ENCODE data around the gene KRT75.

KRT75 gene

DNA sequence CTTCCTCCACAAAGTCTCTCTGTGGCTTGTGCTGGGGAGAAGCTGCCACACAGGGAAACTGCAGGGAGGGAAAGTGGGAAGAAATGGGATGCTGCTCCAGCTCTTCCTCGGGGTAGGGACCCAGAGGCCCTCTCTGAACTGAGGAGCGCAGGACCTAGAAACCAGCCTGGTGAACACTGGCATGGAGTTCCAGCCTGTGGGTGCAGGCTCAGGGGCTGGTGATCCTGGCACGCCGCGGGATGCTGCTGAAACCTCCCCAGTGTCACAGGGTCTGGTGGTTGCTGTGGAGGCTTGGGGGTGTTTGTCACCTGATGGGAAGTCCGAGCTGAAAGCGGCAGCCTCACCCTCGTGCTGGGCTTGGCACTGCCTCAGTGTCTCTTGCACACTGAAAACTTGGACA, 5.2 kb upstream of the KRT75 start:
- no peak for DNase-seq

DNA sequence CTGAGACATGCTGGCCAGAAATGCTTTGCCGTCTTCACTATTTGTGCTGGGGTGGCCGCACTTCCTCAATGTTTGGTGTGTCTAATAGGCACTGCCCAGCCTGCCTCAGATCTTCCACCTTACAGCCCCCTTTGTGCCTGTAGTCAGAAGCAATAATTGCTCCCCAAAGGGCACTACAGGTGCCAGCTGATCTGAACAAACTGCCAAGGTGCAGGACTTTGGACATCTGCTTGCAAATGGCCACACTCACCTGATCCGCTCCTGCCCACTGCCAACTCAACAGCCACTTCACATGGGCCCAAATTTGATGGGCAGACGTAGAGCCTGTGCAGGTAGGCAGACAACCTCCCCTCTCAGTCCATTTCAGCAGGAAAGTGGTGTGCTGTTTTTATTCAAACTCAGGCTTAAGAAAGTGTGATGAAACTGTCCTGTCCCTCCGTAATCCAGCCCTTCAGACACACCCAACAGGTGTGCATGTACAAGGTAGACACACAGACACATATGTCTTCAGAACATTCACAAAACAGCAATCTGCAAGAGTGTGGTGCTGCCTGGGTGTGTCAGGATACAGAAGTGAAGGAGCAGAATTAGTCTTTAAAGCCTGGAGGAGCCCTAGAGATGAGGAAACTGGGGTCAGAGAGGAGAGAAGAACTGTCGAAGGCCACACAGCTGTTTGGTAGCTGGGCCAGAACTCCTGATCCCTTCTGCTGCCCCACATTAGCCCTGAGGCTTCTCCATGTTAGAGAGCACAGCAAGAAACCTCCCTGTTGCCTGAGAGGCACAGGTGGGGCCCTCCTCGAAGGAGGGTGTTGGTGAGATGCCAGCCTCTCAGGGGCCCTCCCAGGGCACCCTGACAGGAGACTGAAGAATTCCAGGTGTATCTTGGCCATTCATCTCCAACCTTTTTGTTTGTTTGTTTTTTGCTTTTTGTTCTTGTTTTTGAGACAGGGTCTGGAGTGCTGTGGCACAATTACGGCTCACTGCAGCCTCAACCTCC, 4.4 kb upstream of the KRT75 start:
- no peak for DNase-seq

DNA sequence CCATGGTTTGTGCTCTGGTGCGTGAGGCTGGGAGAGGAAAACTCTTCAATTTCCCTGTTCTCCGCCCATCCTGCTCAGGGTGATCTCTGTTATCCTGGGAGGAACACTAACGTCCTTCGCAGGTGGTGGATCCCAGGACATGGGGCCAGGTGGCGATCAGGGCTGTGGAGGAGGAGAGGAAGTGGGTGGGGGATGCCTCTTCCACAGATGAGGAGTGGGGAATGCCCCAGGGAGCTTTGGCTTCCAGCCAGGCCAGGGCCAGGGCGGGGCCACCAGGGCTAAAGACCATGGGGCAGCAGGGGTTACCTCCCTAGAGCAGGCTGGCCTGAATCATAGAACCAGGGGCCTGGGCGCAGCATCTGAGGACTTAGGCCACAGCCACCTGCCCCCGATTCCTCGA, 3.3 kb upstream of the KRT75 start:
- DNase-seq: peak; percentile 39

DNA sequence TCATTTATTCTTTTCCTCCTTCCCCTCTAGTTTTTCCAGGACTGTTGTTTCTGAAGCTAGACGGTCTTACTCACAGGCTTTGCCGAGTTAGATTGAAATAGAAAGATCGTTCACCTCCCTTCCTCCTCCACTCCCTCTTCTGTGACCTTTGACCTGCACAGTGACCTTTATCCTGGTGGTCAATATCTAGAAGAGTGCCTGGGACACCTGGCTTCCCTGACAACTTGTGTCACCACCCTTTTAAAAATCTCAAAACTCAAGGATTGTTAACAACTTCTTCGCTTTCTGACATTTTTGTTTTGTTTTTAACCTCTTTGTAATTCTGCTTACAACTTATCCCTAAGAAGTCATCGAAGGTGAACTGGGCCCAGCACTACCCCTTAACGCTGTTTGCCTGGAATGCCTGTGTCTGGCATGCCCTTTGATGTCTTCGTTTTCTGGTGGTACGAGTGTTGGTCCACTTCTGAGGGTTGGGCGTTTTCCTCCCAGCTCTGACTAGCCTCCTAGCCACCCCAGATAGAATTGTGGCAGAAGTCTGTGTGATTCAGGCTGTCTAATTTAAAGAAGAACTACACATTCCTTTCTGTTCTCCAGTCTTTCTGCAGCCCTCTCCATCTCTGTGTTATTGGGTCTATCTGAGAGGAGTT, 2.8 kb upstream of the KRT75 start:
- no peak for DNase-seq

DNA sequence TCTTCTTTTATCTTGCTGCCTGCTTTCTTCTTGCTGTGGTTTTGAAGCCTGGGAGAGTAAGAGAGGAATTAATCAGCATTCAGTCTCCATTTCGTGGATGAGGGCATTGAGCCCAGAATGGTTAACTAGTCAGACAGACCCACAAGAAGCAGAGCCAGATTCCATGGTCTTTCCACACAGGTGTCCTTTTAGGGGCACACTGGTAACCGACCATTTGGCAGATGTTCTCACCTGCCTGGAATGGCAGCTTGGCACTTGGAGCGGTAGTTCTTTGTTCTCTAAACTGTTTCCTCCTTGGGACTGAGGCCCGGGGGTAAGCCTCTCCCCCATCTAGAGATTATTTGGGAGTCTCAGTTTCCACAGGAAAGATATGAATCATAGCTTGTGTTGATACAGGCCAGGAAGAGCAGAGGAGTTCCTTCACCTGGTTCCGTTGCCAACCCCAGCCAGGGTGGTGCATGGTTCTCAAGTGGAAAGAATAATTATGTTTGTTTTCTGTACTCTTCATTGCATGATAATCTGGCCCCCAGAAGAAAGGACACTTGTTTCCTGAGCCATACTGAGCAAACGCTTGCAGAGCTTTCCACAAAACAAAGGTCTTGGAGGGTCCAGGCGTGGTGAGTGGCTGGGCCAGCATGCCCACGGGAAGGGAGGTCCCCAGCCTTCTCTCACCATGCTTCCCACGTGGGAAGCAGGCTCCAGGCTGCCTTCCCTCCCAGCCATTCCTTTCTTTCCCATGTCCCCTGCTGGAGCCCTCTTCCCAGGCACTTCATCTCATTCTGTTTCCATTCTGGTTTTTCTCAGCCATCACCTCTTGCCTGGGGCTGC, 2.0 kb upstream of the KRT75 start:
- DNase-seq: no peak

DNA sequence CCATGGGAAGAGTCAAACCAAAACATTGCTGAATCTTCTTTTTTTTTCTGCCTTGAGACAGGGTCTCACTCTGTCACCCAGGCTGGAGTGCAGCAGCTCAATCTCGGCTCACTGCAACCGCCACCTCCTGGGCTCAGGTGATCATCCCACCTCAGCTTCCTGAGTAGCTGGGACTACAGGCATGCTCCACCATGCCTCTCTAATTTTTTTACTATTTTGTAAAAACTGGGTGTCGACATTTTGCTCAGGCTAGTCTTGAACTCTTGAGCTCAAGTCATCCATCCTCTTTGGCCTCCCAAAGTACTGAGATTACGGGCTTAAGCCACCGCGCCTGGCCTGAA, 1.5 kb upstream of the KRT75 start:
- no peak for DNase-seq

DNA sequence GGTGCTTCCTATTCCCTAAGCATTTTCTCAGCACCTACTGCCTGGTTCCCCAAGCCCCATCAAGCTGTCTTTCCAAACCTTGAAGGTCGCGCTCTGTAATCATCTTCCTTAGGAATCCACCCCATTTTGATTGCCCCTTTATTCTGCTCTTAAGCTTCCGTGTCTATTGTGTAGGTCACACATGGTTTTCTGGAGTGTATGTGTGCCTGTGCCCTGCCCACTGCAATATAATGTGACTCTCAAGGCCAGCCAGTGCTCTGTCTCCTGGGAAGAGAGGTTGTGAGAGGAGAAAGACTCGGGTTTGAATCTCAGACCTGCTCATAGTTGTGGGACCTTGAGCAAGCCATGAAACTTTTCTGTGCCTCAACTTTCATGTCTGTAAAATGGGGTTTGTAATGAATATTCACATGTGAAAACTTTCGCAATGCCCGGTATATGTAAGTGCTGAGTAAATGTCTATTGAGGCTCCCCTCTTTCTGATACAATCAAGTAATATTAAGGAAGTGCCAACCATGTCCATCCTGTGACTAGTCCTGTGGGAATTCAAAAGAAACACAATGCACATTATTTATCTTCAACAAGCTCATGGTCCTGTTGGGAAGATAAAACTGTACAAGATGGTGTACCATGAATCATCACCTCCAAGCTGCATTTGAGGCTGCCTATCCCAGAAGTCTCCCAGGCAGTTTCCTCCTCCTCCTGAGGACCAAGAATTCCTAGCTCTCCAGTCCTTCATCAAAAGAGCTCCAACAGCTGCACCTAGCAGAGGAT, 774 bp upstream of the KRT75 start:
- DNase-seq: no peak

DNA sequence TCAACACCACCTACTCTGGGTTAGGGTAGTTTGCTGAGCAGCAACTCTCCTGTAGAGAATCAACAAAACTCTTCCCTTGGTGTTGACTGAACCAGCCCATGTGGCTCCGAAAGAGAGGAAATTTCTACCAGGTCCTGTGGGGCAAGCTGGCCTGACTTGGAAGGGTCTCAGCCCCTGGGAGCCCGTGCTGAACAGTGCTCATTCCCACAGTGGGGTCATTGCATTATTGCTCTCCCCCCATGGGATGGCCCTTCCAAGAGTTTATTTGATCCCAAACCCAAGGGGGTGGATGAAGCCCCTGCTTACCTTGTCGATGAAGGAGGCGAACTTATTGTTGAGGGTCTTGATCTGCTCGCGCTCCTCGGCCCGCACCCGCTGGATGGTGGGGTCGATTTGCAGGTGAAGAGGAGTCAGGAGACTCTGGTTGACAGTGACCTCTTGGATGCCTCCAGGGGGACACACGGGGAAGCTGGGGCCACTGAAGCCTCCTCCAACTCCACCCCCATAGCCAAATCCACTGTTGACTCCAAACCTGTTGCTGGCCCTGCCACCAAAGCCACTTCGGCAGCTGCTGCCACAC, 580 bp downstream of the KRT75 start:
- DNase-seq: no peak

DNA sequence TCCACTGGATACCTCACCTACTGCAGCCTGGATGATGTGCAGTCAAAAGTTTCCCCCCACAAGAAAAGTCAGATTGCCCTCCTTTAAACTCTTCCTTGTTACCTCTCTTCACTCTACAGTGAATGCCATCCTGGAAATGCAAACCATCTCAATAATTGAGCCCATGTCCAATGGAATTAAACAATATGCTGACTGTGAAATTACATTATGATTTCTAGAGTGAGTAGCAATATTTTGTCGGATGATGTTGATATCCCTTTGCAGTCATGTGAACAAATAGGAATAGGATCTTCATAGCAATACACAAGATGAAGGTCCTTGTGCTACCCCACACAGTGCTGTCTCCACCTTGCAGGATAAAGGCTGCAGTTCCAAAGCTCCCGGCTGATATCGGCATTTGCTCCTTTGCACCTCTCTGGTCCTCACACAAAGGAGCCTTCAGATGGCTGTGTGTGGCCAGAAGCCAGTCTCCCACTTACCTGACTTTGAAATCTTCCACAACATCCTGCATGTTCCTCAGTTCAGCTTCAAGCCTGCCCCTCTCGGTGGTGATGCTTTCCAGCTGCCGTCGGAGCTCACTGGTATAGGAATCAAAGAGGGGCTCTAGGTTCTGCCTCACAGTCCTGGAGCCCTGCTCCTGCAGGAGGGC, 1.5 kb downstream of the KRT75 start:
- DNase-seq: no peak

DNA sequence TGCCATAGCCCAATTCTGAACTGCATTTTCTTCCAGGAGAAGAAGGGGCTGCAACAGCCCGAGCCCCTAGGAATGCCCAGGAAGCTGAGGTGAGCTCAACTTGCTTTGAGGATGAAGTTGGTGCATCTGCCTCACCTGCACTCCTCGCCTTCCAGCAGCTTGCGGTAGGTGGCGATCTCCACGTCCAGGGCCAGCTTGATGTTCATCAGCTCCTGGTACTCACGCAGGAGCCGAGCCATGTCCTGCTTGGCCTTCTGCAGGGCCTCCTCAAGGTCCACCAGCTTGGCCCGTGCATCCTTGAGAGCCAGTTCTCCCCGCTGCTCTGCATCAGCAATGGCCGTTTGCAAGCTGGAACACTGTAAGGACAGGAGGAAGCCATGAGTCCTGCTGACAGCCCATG, 6.0 kb downstream of the KRT75 start:
- DNase-seq: peak; percentile 25

DNA sequence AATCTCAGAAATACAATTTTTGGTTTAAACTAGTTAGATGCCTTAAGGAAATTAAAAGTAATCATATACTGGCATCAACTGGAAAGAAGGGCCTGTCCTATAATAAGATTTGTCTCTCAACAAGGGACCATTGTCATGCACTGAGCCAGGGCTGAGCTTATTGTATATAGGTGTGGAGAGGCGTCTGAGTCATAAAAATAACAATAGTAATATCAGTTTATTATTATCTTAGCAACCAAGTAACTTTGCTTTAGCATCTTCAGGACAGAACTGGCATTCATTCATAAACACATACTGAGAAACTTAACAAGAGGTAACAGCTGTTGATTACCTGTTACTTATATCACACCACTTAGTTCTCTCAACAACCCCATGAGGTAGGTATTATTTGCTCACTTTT, 7.1 kb downstream of the KRT75 start:
- no peak for DNase-seq

DNA sequence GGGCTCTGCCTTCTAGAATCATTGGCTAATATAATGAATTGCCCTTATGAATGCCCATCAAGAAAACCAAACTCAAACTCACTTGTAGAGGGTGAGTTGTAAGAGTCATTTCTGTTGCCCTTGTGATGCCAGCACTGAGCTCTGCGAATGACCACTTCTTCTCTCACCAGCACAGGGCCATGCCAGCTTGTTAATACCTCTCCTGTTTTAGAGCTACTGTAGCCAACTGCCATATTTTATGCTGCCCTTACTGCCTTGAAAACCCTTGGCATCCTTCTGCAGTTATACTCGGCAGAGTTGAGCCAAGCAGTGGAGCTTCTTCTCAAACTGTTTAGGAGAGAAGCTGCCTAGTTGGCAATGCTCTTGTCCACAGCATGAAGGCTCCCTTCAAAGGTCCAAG, 8.1 kb downstream of the KRT75 start:
- DNase-seq: no peak

DNA sequence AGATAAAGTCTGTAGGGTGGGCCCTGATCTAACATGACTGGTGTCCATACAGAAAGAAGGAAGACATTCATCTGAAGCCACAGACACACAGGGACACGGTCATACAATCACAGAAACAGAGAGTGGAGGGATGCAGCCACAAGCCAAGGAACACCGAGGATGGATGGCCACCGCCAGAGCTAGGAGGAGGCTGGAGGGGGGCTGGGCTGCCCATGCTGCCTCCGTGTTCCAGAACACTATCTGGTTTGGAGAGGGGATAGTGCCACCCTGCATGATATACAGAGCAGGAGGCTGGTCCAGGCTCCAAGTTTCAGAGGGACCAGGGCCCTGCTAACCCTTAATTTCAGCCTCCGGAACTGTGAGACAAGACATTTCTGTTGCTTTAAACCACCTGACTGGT, 8.7 kb downstream of the KRT75 start:
- DNase-seq: no peak

DNA sequence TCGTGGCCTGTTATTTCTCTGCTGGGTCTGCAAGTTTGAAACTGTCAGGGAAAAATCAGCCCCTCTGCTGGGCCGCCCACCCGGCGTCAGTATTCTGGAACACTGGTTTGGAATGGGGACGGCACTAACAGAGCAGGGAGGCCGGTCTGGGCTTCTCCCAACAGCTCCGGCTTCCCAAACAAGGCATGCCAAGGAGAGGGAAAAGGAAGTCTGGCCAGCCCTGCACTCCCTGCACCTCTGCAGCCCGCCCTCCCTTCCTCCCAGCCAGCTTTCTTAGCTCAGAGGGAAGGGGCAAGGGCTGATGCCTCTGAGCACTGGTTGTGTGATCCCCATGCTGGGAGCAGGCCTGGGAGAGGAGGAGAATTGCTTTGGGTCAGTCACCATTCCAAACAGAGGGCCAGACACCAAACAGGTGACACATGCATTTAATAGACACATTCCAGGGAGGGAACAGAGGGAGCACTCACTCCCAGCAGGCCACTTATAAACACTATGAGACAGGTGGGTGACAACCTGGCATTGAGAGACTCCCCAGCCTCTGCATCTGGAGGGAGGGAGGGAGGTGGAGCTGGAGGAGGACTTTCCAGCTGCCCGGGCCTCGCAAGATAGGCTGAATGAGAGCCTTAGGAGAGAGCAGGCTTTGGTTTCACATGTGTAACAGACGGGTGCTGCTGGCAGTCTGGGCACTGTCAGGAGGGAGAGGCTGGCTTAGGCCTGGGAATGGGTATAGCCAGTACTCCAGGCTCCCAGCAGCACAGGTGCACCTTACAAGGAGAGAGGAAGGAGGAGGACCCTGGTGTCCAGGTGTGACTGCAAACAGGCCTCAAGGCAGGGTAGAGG, 10.3 kb downstream of the KRT75 start:
- peak; percentile 52 for DNase-seq

DNA sequence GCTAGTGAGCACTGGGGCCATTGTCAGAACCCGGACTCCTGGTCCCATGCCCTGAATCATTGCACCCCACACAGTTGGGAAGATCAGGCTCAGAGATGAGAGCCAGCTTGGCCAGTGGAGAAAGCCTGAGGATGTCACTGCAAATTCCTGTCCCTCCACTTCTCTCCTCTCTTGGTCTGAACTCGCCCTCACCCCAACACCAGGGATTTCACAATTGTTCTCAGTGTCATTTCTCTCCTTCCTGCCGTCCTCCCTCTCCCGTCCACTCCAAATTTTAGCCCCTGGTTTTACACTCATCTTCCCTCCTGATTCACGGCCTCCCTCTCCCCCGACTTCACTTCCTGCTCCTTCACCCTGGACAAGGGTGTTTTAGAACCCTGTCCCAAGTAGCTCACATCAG, 11.1 kb downstream of the KRT75 start:
- DNase-seq: no peak

DNA sequence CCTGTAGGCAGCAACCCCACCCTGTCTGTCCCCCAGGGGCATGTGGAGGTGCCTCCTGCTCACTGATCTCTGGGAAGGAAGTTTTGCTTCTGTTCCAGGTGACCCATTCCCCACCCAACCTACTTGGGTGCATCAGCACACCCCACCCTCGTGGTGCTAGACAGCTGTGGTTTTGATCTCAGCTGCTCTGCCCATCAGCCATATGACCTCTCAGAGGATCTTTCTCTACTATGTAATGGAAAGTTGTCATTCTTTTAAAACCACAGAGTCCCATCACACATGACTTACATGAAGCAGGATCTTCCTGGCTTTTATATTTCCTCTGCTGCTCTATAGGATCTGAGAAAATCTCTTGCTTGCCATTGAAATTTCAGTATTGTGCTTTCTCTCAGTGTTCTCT, 14.5 kb downstream of the KRT75 start:
- DNase-seq: no peak

DNA sequence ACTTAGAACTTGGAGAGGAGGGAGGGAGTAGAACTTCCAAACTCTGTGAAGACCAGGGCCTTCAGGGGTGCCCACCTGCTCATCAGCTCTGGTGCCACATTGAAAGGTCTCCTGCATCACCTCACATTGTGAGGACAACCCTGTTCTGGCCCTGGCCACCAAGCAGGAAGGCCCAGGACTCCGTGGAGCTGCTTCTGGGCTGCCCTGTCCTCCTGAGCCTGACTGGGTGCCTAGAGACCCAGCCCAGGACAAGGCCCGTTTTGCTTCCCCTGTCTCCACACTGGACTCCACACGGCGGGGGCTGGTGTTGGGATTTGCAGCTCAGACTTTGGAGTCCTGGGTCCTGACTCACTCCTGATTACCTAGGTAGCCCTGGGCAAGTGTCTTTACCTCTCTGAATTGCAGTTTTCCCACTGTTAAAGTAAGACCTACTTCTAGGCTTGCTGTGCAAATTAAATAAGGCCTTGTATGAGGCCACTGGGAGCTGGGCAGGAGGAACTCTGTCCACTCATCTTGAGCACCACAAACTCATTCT, 15.5 kb downstream of the KRT75 start:
- no peak for DNase-seq

DNA sequence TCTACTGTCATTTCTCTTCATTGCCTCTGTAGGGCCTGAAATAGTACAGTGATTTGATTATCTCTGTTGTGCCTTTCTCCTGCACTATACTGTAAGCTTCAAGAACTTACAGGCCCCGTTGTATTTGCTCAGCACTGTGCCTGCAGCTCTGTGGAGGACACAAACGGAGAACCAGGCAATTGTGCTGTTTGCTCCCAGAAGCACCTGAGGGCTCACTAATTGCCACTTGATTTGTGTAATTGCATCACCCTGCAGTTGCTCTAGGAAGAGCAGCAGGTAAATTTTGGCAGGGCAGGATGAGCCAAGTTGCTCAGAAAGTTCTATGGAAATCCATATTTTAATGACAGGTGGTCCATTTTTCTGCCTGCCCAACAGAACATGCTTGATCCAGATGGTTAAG, 16.4 kb downstream of the KRT75 start:
- DNase-seq: peak; percentile 45

DNA sequence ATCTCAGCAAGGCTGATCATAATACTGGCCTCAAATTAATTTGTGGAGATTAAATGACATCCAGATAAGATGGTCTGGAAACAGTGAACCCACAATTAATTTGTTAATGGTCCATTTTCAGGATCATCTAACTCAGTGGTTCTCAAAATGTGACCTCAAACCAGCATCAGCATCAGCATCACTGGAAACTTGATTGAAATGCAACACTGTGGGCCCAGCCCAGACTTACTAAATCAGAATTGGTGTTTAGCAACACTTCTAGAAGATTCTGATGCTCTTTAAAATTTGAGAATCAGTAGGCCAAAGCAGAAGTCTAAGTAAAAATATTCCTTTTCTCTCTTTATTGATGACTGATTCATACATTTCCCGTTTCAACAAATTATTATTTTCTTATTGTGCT, 17.4 kb downstream of the KRT75 start:
- DNase-seq: no peak

DNA sequence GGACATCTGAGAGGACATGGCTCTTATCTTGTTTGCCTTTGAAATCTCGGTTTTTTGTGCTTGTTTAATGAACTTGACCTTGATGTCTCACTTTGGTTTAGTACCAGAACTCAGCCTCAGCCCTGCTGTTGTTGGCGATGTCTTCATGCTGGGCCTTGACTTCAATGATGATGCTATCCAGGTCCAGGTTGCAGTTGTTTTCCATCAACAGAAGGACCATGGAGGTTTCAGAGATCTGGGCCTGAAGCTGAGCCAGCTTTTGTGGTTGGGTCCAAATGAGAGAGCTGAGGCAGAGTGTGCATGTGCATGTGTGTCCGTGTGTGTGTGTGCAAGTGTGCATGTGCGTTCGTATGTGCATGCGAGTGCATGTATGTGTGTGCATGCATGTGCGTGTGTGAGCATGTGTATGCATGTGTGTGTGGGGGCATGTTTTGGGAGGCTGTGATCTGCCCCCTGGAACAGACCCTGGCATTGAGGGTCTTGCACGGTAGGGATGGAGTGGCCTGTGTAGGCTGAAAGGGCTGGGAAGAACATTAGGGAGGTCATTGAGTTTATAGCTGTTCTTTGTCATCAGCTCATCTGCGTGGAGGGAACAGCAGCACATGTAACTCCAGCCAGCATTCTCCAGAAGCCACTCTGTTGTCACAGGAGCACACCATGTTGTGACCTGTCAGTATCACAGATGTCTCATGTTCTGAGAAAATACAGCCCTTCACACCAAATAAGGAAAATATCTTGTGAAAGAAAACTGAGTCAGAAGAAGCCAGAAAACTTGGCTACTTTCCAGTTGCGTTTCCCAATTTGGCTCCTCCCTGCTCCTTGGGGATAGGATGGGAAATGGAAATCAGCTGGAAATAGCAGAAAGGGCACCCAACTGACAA, 18.1 kb downstream of the KRT75 start:
- DNase-seq: no peak

Measured in NCI-H146 (cell line).